ENCODE data around the gene ZNF354C.

ZNF354C gene

DNA sequence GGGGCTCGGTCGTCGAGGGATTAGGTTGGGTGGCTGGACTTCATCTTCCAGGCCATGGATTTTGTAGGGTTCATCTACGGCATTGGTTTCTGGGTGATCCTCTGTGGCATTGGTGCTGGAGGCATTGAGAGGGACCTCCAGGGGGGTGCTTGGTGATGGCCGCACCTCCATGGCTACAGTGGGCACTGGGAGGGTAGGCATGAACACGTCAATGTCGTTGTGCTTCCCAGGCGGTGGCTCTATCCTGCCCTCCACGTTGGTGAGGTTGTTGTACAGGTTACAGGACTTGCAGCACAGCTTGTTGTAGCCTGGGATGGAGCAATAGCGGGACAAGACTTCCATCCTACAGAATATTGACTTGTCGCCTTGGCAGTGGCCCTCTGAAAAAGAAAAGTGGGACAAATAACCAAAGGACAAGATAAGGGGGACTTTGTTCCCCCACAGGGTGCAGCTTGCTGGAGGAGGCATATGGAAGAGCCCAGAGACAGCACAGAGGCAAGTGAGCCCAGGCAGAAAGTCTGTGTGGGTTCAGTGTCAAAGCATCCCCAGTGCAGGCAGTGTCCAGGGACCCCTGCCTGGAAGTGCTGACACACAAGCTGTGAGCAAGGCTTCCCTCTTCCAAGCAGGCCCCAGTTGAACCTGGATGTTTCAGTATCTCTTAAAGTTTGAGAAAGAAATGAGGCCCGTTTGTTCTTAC lies 53.9 kb downstream of the ZNF354C start:
- no peak for DNase-seq (ENCODE audit: low read depth)

DNA sequence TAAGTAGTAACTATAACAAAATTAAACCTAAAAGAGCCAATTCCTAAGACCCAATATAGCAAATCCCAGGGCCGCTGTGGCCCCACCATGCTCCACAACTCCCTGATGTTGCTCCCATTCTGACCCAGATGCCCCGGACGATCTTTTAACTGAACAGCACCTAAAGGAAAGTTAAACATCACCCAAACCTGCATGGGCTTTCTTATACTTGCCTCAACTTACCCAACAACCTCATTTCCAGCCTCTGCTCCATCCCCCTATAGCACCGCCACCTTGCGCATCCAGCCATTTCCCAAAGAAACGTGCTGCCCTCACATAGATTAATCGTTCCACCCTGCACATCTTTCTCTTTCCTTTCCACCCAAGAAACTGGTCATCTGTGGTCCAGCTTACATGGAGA lies 54.6 kb downstream of the ZNF354C start:
- no peak for DNase-seq (ENCODE audit: low read depth)

DNA sequence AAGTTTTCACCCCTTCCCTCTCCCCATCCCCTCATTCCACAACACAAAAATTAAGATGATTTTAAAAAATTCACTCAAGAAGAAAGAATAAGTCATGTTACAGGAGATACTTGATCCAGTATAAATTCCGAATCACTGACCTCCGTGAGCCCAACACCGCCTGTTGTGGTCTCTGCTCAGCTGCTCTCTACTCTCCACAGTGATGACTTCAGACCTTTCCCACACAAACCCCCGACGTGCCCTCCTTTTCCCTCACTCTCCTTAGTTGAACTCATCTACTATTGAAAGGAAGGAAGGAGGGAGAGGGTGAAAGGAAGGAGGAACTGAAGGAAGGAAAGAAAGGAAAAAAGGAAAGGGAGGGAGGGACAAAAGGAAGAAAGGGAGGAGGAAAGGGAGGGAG lies 55.1 kb downstream of the ZNF354C start:
- no peak for DNase-seq (ENCODE audit: low read depth)

DNA sequence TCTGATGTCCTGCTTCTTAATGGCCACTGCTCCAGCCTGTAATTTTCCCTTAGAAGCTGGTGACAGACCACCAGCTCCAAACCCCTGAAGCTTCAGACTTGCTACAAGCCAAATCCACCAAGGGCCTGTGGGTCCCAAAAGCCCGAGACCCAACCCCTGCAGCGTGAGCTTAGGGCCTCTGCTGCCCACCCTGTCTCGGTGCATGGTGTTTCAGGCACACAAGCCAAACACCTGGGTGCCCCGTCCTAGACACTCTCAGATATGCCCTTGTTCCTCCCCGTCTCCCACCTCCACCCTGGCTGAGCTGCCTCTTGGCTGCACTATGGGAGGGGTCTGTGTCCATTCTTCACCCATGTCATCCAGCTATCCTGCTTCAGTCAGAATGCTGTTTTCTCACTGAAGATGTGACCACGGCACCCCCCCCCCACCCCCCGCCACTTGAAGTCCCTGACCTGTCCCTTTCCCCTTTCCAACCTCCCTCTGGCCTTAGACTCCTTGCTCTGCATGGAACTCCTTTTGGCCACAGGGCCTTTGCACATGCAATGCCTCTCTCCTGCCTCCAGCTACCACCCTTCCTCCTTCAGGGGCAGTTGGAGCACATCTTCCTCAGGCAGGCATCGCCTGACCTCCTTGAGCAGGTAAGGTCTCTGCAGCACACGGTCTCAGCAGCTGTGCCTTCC lies 55.8 kb downstream of the ZNF354C start:
- DNase-seq (ENCODE audit: low read depth) = no peak

DNA sequence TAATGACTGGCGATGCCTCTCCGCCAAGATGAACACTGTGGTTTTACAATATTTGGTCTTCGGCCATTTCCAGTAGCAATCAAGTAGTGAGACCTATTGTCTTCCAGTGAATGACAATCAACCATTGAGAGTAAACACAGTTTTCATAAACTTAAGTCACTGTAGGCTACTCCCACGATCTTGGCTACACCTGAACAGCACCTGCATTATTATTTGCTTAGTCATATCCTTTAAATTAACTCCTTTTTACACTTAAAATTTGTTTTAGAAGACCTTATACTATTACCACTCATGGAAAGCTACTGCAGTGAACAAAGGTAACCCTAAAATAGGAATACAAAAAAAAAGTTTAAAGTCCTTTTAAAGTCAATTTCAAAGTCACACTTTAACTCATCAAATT lies 58.2 kb downstream of the ZNF354C start:
- no peak for DNase-seq (ENCODE audit: low read depth)

DNA sequence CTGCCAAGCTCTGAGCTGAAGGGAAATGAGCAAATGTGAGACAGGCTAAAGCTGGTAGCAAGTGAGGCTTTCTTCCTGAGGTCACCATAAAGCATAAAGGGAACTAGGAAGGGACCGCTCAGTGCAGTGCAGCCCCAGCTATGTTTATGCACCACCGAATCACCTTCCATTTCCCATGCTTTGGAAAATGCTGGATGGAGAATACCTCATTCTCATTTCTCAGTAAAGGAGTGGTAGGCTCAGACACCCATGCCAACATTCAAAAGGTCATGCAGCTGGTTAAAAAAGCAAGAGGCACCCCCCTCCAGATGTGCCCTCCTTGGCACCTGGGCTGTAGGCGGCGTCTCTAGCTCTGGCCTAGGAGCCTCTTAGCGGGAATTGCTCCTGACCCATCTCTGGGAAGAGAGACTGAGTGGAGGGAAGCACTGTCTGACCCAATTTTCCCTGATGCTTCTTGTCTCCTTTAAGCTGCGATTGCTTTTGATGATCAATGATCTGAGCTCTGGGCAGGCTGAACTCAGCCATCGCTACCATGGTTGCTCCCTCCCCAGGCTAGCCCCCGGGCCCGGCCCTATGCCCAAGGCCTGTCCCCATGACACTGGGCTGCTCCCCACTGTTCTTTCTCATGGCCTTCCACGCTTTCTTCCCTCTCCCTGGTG lies 58.7 kb downstream of the ZNF354C start:
- no peak for DNase-seq (ENCODE audit: low read depth)

DNA sequence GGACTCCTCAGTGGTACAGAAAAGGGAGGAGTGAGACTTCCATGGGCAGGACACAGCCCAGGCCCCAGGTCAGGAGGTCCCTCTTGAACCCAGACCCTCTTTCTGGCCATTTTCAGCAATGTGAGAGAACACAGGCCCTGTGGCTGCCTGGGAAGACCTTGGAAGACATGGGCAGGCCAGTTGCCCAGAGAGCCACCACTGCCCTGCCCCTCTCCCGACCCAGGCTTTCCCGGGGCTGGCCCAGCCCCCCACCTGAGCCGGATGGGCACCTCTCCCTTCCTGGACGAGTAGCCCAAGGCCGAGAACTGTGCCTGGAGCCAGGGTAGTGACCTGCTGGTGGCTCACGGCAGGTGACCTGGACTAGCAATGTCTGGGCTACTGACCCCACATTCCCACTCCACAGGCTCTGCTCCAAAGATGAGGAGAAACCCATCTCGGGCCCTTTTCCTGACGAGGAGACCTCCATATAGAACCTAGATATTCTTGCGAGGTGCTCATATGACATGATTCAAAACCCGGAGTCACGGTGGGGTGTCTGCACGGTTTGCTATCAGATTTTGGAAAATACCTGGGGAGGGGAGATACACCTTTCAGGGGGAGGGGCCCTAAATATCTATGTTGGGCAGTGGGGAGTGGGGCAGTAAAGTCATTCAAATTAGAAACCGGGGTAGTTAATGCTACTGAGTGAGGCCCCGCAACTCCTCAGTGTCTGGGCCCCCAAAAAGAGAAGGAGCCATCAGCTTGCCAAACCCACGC lies 59.4 kb downstream of the ZNF354C start:
- no peak for DNase-seq (ENCODE audit: low read depth)

DNA sequence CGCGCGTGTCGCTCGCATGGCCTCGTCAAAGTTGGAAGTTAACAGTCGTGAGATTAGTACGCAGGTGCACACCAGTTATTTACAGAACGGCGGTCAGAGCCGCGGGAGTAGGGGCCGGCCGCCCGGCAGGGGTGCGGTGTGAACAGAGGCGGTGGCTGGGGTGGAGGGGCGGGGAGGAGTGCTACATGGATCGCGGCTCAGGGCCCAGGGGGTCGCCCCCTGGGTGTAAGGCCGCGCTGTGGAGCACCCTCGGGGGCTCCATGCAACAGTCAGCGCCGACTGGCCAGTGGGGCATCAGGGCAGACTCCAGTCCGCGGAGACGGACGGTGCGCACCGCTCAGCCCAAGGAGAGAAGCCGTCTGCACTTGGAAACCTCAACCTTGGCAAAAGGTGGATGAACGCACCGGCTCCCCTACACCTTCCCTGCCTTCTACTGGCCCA lies 60.3 kb downstream of the ZNF354C start:
- no peak for DNase-seq (ENCODE audit: low read depth)

DNA sequence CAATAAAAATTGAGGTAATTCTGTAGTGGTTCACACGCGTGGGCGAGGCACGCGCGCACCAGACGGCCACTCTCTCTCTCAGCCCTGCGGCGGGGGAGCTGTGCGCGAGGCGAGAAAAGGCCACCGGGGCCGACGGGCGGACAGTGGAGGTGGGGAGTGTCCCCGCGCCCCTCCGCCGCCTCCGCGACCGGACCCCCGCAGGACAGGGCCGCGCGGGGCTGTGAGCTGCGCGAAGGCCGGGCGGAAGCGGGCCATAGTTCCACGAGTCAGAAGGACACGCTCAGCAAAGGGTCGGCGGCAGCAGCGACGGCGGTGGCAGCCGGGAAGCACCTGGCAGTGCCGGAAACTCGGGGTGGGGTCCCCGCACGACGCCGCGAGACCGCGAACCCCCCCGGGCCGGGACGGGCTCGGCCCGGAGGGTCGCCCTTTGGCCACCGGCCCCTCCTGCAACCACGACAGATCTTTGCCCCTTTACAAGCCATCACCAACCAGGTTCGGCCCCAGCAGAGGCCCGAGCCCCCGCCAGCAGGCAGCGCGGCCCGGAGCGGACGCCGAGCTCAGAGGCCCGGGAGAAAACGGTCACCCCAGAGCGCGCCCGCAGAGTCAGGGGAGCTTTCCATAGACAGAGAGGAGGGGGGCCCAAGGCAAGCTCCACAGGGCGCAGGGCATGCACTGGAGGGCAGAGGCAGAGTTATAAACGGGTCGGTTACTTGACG lies 60.9 kb downstream of the ZNF354C start:
- DNase-seq (ENCODE audit: low read depth) = no peak

DNA sequence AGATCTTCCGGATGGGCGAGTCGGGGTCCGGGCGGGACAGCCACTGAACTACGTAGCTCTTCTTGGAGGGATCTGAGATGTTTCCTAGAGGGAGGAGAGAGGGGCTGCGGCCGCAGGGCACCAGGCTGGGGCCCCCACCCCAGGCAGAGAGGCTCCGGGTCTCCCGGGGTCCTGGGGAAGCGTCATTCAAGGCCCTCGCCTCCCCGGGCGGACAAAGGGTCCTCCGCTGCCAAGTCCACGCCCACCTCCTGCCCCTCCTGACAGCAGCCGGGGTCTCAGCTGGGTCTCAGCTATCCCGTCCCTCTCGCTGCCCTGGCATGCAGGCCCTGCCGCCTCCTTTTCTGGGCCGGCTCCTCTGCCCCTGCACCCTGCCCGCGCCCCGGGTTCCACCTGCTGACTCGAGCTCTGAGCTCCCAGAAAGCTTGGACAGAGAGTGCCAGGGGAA lies 61.5 kb downstream of the ZNF354C start:
- DNase-seq (ENCODE audit: low read depth) = no peak

DNA sequence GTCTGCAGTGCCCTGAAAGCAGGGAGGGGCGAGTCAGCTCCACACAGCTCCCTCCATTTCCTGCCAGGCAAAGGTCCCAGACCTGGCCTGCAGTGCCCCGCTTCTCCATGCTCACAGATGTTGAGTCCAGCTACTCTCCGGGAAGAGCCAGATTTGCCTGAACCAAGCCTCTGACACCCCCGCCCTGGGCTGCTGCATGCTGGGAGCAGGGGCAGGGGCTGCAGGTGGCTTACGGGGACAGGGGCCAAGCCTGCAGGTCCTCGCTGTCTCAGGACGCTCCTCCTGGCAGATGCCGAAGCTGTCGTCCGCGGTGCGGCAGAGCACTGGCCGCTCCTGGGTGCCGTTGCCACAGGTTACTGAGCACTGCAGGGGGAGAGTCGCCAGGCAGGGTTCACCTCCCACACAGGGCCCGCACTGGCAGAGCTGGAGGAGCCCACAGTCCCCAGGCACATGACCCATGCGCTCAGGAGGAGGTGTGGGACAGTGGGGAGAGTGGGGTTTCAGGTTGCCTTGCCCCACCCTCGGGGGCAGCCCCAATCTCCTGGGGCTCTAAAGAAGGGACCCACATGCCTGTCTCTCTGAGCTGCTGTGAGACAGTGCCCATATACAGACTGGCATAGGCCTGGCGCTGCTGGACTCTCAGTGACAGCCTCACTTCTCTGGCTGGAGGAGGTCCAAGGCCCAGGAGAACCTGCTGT lies 62.4 kb downstream of the ZNF354C start:
- no peak for DNase-seq (ENCODE audit: low read depth)

DNA sequence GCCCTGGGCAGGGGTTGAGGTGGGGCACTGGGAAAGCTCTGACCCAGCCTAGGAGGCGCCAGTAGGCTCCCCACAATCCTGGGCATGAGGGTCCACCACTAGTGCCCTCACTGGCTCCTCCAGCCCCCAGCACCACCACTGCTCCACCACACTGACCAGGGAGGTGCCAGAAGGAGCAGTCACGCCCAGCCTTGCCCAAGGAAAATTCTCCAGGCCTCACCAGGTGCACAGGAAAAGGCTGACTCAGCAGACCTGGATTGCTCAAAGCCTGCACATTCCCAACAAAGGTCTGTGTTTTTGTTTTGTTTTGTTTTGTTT lies 62.9 kb downstream of the ZNF354C start:
- DNase-seq (ENCODE audit: low read depth) = no peak

DNA sequence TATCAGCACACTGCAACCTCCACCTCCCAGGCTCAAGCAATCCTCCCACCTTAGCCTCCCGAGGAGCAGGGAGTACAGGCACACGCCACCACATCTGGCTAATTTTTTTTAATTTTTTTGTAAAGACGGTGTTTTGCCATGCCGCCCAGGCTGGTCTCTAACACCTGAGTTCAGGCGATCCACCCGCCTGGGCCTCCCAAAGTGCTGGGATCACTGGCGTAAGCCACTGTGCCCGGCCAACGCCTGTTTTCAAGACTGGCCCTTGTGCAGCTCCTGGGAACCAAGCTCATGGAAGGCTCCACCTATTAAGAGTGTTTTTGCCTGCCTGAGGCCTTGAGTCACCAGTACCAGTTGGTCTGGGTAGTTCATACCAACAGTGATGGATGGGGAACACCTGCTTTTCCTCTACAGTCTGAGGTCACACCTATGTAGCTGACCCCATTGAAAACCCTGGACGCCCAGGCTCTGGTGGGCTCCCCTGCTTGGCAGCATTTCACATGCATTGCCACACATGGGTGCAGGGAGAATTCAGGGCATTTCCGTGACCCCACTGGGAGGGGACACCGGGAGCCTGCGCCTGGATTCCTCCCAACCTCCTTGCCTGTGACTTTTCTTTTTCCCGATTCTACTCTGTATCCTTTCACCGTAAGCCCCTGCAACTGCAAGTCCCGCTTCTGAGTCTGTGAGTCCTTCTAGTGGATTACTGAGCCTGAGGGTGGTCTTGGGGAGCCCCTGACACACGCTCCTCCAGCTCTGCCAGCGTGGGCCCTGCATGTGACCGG lies 63.5 kb downstream of the ZNF354C start:
- DNase-seq (ENCODE audit: low read depth) = no peak

DNA sequence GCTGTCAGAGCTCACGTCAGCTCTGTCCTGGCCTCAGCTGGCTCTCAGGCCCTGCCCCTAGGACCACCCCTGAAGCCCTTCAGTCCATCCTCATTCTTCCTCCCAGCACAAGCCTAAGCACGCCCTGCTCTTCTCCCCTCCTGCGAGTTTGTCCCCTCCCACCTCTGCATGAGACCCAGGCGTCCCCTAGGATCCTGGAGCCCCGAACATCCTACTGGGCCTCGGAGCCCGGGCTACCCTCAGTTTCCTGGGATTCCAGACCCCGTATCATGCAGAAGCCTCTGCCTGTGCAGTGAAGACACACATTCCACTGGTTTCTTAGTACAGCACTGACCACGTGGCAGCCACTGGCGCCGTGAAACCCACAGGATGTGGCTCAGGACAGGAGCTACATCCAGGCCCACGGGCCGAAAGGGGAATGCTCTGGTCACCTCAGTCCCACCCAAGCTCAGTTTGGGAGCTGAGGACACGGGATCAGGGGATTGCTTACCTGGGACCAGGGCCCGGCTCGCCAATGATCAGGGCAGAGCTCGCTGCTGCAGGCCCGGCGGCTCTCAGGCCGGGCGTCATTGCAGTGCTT lies 64.2 kb downstream of the ZNF354C start:
- no peak for DNase-seq (ENCODE audit: low read depth)

DNA sequence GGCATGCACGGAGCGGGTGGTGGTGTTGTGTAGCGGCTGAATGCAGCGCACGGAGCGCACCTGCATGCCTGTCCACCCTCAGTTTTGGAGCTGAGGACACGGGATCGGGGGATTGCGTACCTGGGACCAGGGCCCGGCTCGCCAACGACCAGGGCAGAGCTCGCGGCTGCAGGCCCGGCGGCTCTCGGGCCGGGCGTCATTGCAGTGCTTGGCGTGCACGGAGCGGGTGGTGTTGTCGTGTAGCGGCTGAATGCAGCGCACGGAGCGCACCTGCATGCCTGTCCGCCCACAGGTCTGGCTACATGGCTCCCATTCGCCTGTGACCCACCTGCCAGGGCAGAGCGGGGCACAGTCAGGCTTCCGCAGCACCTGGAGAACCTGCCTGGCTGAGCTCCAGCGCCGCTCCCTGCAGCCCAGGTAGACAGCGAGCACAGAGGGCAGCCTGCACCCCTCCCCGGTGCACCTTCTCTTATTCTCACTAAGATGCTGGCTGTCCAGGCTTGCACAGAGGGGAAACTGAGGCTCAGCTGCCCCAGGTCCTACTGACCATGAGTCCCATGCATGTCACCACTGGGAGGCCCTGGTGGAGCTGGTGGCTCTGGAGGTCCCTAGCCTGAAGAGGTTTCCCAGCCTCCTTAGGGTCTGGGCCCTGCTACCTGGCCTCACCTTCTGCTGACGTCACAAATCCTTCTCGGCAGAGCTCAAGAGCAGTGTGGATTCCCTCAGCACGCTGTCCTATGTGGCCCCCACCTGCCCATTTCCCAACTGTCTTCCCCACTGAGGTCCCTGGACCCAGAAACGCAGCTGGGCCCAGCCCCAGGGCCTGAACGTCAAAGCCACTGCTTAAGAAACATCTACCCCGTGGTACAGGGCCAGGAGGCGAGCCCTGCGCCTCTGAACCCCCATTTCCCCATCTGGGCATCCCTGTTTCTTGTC lies 64.9 kb downstream of the ZNF354C start:
- DNase-seq (ENCODE audit: low read depth) = no peak

DNA sequence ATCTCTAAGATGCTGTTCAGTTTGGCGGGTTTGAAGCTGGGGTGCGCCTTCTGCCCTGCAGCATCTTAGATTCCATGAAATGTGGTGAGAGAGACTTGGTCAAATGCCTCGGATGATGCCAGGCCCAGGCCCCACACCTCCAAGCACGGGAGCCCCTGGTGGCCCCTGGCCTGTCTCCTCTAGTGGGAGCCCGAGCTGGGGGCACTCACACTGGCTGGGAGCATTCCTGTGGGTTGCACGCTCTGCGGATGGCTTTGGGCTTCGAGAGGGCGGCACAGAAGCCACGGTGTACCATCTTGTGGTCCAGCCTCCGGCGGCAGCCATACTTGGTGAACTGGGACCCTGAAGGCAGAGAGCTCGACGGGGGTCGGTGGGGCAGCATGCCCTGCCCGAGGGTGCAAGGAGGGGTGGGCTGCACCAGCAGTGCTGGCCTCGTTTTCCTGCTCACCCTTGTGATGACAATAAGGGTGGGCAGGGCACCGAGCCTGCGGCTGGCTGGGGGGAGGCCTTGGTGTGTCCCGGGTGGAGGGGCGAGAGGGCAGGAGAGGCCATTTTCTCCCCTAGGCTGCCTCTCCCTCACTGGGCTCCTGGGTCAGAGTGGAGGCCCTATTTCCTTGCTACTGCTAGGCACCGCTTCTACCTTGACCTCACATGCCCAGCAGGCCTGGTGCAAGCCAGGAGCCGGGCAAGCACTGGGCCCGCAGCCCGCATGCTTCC lies 65.8 kb downstream of the ZNF354C start:
- DNase-seq (ENCODE audit: low read depth) = no peak

DNA sequence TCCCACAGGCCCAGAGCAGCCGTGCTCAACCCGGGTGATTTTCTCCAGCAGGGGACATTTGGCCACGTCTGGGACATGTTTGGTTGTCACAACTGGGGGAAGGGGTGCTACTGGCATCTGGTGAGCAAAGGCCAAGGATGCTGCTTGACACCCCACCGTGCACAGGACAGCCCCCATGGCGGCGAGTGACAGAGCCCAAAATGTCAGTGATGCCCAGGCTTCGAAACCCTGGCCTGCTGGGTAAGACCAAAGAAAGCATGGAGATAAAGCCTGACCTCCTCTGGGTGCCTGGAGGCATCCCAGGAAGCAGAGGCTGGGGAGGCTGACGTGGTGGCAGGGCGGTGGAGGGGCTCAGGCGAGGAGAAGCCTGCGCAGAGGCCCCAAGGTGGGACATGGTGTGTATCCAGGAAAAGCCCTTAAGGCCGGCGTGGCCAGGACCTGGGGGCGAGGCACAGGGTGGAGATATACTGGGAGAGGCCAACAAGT lies 66.4 kb downstream of the ZNF354C start:
- DNase-seq (ENCODE audit: low read depth) = no peak

All from CMK (cell line).